WTC11 (cell line): ENCODE data around the gene FAM13B. TPM values are rescaled to one million over a fixed set of nuclear protein-coding genes. Genes with fewer than 3 reads are reported as not detected.

ENCODE experiments used
- ATAC-seq: fragments of 200-7000 bp; cut with Tn5 transposase; 2 replicates; pipeline ENCODE4 v1.10.0; 2021; ENCODE audit warnings: mild to moderate bottlenecking, moderate library complexity
- CTCF ChIA-PET: fragments of 300-600 bp; sonication (Branson Sonifier 250); formaldehyde crosslinking; loops from one replicate; lab custom pipeline; 2021; ENCODE audit warnings: antibody characterized with exemption; lab: Charles Lee
- POLR2A ChIA-PET: fragments of 350-600 bp; sonication (Branson Sonifier 250); formaldehyde crosslinking; loops from one replicate; lab custom pipeline; 2021; ENCODE audit warnings: antibody characterized with exemption; lab: Charles Lee
- DNase-seq: peaks from one replicate; pipeline ENCODE4 v3.0.0; 2021; ENCODE audit warnings: low spot score
- H3K27ac Mint-ChIP-seq: 2 replicates; pipeline ENCODE4 v1.8.0; 2021; ENCODE audit warnings: mixed read lengths
- H3K27me3 Mint-ChIP-seq: 2 replicates; pipeline ENCODE4 v1.8.0; 2021; ENCODE audit warnings: low read depth, mild to moderate bottlenecking, moderate library complexity, mixed read lengths
- H3K36me3 Mint-ChIP-seq: 2 replicates; pipeline ENCODE4 v1.8.0; 2021; ENCODE audit warnings: mixed read lengths
- H3K4me1 Mint-ChIP-seq: 2 replicates; pipeline ENCODE4 v1.8.0; 2022; ENCODE audit warnings: mixed read lengths
- H3K4me3 Mint-ChIP-seq: 2 replicates; pipeline ENCODE4 v1.8.0; 2021; ENCODE audit warnings: mild to moderate bottlenecking, moderate library complexity, mixed read lengths
- H3K9me3 Mint-ChIP-seq: 2 replicates; pipeline ENCODE4 v1.8.0; 2021; ENCODE audit warnings: mixed read lengths
- AR ChIP-seq: fragments of 250-450 bp; sonication (Bioruptor Pico); IDR thresholded peaks from 2 replicates; pipeline ENCODE4 v1.9.0; 2021; ENCODE audit warnings: mild to moderate bottlenecking
- ATF2 ChIP-seq: sonication (generic); formaldehyde crosslinking; IDR thresholded peaks from 2 replicates; pipeline ENCODE4 v1.8.1; 2022; ENCODE audit warnings: low read depth, missing genetic modification reagents, borderline replicate concordance
- CTCF ChIP-seq: fragments of 200-600 bp; IDR thresholded peaks from 2 replicates; pipeline ENCODE4 v1.8.0; 2022; ENCODE audit warnings: antibody characterized with exemption
- ERG ChIP-seq: fragments of 250-450 bp; sonication (Bioruptor Pico); IDR thresholded peaks from 2 replicates; pipeline ENCODE4 v1.8.0; 2021; ENCODE audit warnings: mild to moderate bottlenecking
- ESRRA ChIP-seq: sonication (generic); formaldehyde crosslinking; IDR thresholded peaks from 2 replicates; pipeline ENCODE4 v1.8.1; 2022; ENCODE audit warnings: mild to moderate bottlenecking, missing genetic modification reagents, borderline replicate concordance
- FOXK1 ChIP-seq: sonication (generic); formaldehyde crosslinking; IDR thresholded peaks from 2 replicates; pipeline ENCODE4 v1.8.0; 2022; ENCODE audit warnings: mild to moderate bottlenecking, moderate library complexity, missing genetic modification reagents
- GABPB1 ChIP-seq: sonication (generic); formaldehyde crosslinking; IDR thresholded peaks from 2 replicates; pipeline ENCODE4 v1.8.1; 2023; ENCODE audit warnings: mild to moderate bottlenecking, missing genetic modification reagents
- SOX15 ChIP-seq: fragments of 250-450 bp; sonication (Bioruptor Pico); IDR thresholded peaks from 2 replicates; pipeline ENCODE4 v1.9.0; 2021; ENCODE audit warnings: mild to moderate bottlenecking
- SP1 ChIP-seq: sonication (generic); formaldehyde crosslinking; conservative IDR thresholded peaks from 2 replicates; pipeline ENCODE4 v1.8.1; 2022; ENCODE audit warnings: missing genetic modification reagents
- ZBTB43 ChIP-seq: sonication (generic); formaldehyde crosslinking; IDR thresholded peaks from 2 replicates; pipeline ENCODE4 v1.8.1; 2023; ENCODE audit warnings: mild to moderate bottlenecking, missing genetic modification reagents
- ZNF425 ChIP-seq: fragments of 250-450 bp; sonication (Bioruptor Pico); conservative IDR thresholded peaks from 2 replicates; pipeline ENCODE4 v1.9.0; 2021; ENCODE audit warnings: mild to moderate bottlenecking
- ZNF671 ChIP-seq: fragments of 250-450 bp; sonication (Bioruptor Pico); IDR thresholded peaks from 2 replicates; pipeline ENCODE4 v1.8.0; 2021; ENCODE audit warnings: mild to moderate bottlenecking
- ZSCAN18 ChIP-seq: fragments of 250-450 bp; sonication (Bioruptor Pico); IDR thresholded peaks from 2 replicates; pipeline ENCODE4 v2.1.2; 2022; ENCODE audit warnings: mild to moderate bottlenecking, moderate library complexity
- total RNA-seq: library from RNA; stranded (reverse); gene quantifications from 3 replicates; pipeline ENCODE4 v1.2.3, GENCODE V29; 2021

The FAM13B gene
- total RNA-seq, 1 experiment from 2014 or later, result 15.6 TPM

- TF ChIP-seq ZBTB43 (CRISPR knock-in tag), result peak; percentile 24
- 0 out of 2 replicates have a peak, but pooled peaks have one; percentile 59 for TF ChIP-seq ESRRA (CRISPR knock-in tag)
- no peak for TF ChIP-seq ATF2
Observed at GRCh38 chr5:138032572-138033385, at the start of gene FAM13B (continued).

GRCh38 chr5:138082033-138082432 lies 49.2 kb upstream of the FAM13B start:
- H3K27ac Mint-ChIP-seq, result no peak overlapping the region
- CTCF ChIA-PET, result interaction anchor here (0.6 to 5.9 kb wide), 32 partner anchors 8 to 334 kb away, joined by 3 to 85 read pairs (median 4); partner anchors contain the start of gene NME5

GRCh38 chr5:138078006-138078643 lies 45.2 kb upstream of the FAM13B start:
- Mint-ChIP-seq H3K4me3 (no peak overlapping the region), H3K9me3 (no peaks in the 10 kb centered on the region), H3K27ac (no peak overlapping the region), H3K27me3 (peaks cover 21% of the 10 kb centered on the region), H3K4me1 (peaks cover 21% of the 10 kb centered on the region), H3K36me3 (no peaks in the 10 kb centered on the region)
- no peak for DNase-seq
- POLR2A ChIA-PET, result interaction anchor here (0.6 kb wide), 2 partner anchors 183 to 335 kb away, joined by 4 read pairs; no protein-coding TSS in a partner anchor
- CTCF ChIA-PET, result interaction anchor here (0.8 to 3.9 kb wide), 15 partner anchors 9 to 449 kb away, joined by 3 to 83 read pairs (median 4); partner anchors contain the start of gene NME5
- ATAC-seq, result peak; percentile 19
- no peak for TF ChIP-seq ZNF425 (CRISPR knock-in tag)
- TF ChIP-seq SP1, result no peak
- no peak for TF ChIP-seq ZNF671 (CRISPR knock-in tag)
- TF ChIP-seq SOX15 (CRISPR knock-in tag), result no peak
- TF ChIP-seq AR (CRISPR knock-in tag), result no peak
- no peak for TF ChIP-seq ERG (CRISPR knock-in tag)
- no peak for TF ChIP-seq GABPB1 (CRISPR knock-in tag)
- TF ChIP-seq FOXK1 (CRISPR knock-in tag), result no peak

More at GRCh38 chr5:138082033-138082432, 49.2 kb upstream of the FAM13B start:
- Mint-ChIP-seq H3K9me3 (no peaks in the 10 kb centered on the region), H3K27me3 (peaks cover 59% of the 10 kb centered on the region), H3K36me3 (no peaks in the 10 kb centered on the region), H3K4me1 (peaks cover 31% of the 10 kb centered on the region), H3K4me3 (no peak overlapping the region)
- TF ChIP-seq ZSCAN18 (CRISPR knock-in tag), result no peak
- 0 out of 2 replicates have a peak, but pooled peaks have one; percentile 11 for TF ChIP-seq CTCF
- POLR2A ChIA-PET, result no interaction called here
- DNase-seq (peak; percentile 30), ATAC-seq (peak; percentile 63)
